ENCODE results near the gene PLEKHG4B.
"Not testable (repeated sequence)": the region's sequence is repeated elsewhere in the genome, so short reads cannot be mapped to it uniquely, and the experiment has no call there.

Gene PLEKHG4B

DNA sequence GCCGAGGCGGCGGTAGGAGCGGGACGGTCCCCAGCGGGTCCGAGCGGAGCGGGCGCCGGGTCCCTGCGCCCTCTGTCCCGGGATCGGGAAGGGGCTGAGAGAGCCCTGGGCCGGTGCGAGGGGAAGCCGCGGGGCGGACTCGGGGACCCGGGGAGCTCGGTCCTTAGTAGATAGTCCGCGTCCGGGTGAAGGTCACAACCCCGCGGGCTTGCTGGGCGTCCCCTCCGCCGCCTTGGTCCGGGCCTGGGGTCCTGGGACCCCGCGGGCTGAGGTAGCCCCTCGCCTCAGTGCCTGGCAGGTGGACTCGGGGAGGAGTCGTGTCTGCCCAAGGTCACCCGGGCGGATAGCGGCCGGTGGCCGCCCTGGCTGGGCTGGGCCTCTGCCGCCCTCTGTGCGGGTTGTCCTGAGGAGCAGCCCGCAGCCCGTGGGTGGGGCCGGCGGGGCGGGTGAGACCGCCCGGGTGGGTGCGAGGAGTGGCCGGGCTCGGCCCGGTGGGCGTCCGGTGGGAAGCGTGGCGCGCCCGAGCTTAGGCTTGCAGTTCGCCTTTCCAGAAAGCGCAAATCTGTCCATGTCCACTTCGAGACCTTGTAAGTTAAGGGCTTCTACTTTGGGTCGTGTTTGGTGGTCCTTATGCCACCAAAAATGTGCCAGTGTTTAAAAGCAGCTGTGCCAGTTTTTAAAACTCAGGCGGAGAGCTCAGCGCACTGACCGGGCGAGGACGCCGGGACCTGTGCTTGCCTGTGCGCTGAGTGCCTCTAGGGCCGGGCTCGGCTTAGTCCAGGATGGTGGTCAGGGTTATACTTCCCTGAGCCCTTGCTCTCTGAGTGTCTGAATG is 126.7 kb downstream of the PLEKHG4B start:
- Histone ChIP-seq H3K9ac (ENCODE audit: low read length) (peak overlapping the region; percentile 98), H3K36me3 (replicated peaks; ENCODE audit: insufficient read depth, low read length) (no peaks in the 10 kb centered on the region; the same call in 1 of the 2 replicates), H4K20me1 (ENCODE audit: insufficient read depth, low read length) (peaks cover 3% of the 10 kb centered on the region; the same call in 1 of the 2 replicates), H3K27me3 (replicated peaks; ENCODE audit: insufficient read depth, low read length) (no peaks in the 10 kb centered on the region), H3K4me3 (ENCODE audit: low read length) (peak overlapping the region; percentile 66), H3K27ac (ENCODE audit: low read length) (peak overlapping the region; percentile 76), H2AFZ (ENCODE audit: low read length) (no peak overlapping the region), H3K9me2 (replicated peaks; ENCODE audit: insufficient read depth, low read length) (no peaks in the 10 kb centered on the region), H3K4me1 (ENCODE audit: low read length) (peaks cover 13% of the 10 kb centered on the region), H3K9me3 (replicated peaks; ENCODE audit: insufficient read depth, low read length) (no peaks in the 10 kb centered on the region), H3K79me2 (ENCODE audit: low read length) (peaks cover 90% of the 10 kb centered on the region), H3K4me2 (ENCODE audit: low read depth, low read length) (peak overlapping the region; percentile 64), H3F3A (ENCODE audit: insufficient read depth, low read length) (peaks cover 41% of the 10 kb centered on the region)
- no peak for TF ChIP-seq EZH2phosphoT487 (IDR thresholded peaks at IDR 0.05; ENCODE audit: low read length)
- TF ChIP-seq, protein P1, sequence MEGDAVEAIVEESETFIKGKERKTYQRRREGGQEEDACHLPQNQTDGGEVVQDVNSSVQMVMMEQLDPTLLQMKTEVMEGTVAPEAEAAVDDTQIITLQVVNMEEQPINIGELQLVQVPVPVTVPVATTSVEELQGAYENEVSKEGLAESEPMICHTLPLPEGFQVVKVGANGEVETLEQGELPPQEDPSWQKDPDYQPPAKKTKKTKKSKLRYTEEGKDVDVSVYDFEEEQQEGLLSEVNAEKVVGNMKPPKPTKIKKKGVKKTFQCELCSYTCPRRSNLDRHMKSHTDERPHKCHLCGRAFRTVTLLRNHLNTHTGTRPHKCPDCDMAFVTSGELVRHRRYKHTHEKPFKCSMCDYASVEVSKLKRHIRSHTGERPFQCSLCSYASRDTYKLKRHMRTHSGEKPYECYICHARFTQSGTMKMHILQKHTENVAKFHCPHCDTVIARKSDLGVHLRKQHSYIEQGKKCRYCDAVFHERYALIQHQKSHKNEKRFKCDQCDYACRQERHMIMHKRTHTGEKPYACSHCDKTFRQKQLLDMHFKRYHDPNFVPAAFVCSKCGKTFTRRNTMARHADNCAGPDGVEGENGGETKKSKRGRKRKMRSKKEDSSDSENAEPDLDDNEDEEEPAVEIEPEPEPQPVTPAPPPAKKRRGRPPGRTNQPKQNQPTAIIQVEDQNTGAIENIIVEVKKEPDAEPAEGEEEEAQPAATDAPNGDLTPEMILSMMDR (IDR thresholded peaks at IDR 0.05; ENCODE audit: low read length), result no peak
- no peak for TF ChIP-seq EZH2 (optimal IDR thresholded peaks at IDR 0.05; ENCODE audit: low read depth, low read length)
- DNase-seq, result peak; percentile 48

DNA sequence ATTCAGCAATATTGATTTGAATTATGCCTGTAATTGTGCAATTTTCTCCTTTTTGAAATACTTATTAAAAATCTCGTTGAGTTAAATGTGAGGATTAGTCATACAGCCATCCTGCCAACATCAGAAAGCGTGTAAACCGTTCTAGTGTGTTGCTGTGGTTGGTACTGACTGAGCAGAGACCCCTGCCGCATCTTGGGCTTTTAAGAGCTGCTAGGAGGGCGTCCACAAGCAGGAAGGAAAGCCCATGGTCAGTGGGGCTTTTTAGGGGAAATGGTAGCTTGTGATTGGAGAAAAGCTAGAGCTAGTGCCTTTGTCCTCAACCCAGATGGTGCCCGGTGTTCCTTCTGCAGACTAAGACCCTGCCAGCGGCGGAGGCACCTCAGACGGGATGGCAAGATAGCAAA is 127.5 kb downstream of the PLEKHG4B start:
- H3K4me3 ChIP-seq (ENCODE audit: low read length), result peak overlapping the region; percentile 66
- no peaks in the 10 kb centered on the region for H3K27me3 ChIP-seq (replicated peaks; ENCODE audit: insufficient read depth, low read length)
- peak overlapping the region; percentile 64 for H3K4me2 ChIP-seq (ENCODE audit: low read depth, low read length)
- peaks cover 21% of the 10 kb centered on the region for H3K4me1 ChIP-seq (ENCODE audit: low read length)
- peaks cover 4% of the 10 kb centered on the region for H3K36me3 ChIP-seq (replicated peaks; ENCODE audit: insufficient read depth, low read length)
- H3F3A ChIP-seq (ENCODE audit: insufficient read depth, low read length), result peaks cover 43% of the 10 kb centered on the region
- TF ChIP-seq EZH2phosphoT487 (IDR thresholded peaks at IDR 0.05; ENCODE audit: low read length), result no peak
- TF ChIP-seq, protein P1 (IDR thresholded peaks at IDR 0.05; ENCODE audit: low read length), result no peak
- no peak for TF ChIP-seq EZH2 (optimal IDR thresholded peaks at IDR 0.05; ENCODE audit: low read depth, low read length)
- no peak overlapping the region for H2AFZ ChIP-seq (ENCODE audit: low read length)
- H3K79me2 ChIP-seq (ENCODE audit: low read length), result peaks cover 90% of the 10 kb centered on the region
- H4K20me1 ChIP-seq (ENCODE audit: insufficient read depth, low read length), result peaks cover 3% of the 10 kb centered on the region; the same call in 1 of the 2 replicates
- H3K27ac ChIP-seq (ENCODE audit: low read length), result peak overlapping the region; percentile 76
- no peaks in the 10 kb centered on the region for H3K9me3 ChIP-seq (replicated peaks; ENCODE audit: insufficient read depth, low read length)
- DNase-seq, result peak; percentile 49
- H3K9me2 ChIP-seq (replicated peaks; ENCODE audit: insufficient read depth, low read length), result no peaks in the 10 kb centered on the region
- H3K9ac ChIP-seq (ENCODE audit: low read length), result peak overlapping the region; percentile 98

DNA sequence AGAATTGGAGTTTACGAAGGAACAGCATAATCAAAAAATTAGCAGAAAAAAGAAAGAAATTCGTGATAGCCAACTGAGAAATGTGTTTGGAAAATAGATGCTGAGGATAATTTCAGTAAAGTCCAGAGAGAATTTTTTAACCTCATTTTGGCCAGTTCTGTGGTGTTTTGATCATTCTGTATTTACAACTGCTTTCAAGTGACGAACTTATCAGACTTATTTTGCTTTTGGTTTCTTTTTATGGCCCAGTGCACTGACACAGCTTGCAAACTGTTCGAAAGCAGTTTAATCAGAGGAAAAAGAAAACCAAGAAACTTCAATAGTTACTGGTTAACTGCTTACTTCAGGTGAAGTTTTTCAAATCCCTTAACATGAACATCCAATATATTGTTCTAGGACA is 128.0 kb downstream of the PLEKHG4B start:
- Histone ChIP-seq H3K36me3 (replicated peaks; ENCODE audit: insufficient read depth, low read length) (peaks cover 9% of the 10 kb centered on the region), H3K79me2 (ENCODE audit: low read length) (peaks cover 92% of the 10 kb centered on the region), H3K9me3 (replicated peaks; ENCODE audit: insufficient read depth, low read length) (no peaks in the 10 kb centered on the region), H3K9me2 (replicated peaks; ENCODE audit: insufficient read depth, low read length) (no peaks in the 10 kb centered on the region), H3F3A (ENCODE audit: insufficient read depth, low read length) (peaks cover 43% of the 10 kb centered on the region), H2AFZ (ENCODE audit: low read length) (no peak overlapping the region), H3K9ac (ENCODE audit: low read length) (peak overlapping the region; percentile 98), H3K4me1 (ENCODE audit: low read length) (peaks cover 24% of the 10 kb centered on the region), H3K4me2 (ENCODE audit: low read depth, low read length) (peak overlapping the region; percentile 64), H3K4me3 (ENCODE audit: low read length) (peak overlapping the region; percentile 66), H4K20me1 (ENCODE audit: insufficient read depth, low read length) (peaks cover 3% of the 10 kb centered on the region; the same call in 1 of the 2 replicates), H3K27me3 (replicated peaks; ENCODE audit: insufficient read depth, low read length) (no peaks in the 10 kb centered on the region), H3K27ac (ENCODE audit: low read length) (peak overlapping the region; percentile 76)
- TF ChIP-seq EZH2 (optimal IDR thresholded peaks at IDR 0.05; ENCODE audit: low read depth, low read length) (no peak), EZH2phosphoT487 (IDR thresholded peaks at IDR 0.05; ENCODE audit: low read length) (no peak)
- peak; percentile 86 for DNase-seq

DNA sequence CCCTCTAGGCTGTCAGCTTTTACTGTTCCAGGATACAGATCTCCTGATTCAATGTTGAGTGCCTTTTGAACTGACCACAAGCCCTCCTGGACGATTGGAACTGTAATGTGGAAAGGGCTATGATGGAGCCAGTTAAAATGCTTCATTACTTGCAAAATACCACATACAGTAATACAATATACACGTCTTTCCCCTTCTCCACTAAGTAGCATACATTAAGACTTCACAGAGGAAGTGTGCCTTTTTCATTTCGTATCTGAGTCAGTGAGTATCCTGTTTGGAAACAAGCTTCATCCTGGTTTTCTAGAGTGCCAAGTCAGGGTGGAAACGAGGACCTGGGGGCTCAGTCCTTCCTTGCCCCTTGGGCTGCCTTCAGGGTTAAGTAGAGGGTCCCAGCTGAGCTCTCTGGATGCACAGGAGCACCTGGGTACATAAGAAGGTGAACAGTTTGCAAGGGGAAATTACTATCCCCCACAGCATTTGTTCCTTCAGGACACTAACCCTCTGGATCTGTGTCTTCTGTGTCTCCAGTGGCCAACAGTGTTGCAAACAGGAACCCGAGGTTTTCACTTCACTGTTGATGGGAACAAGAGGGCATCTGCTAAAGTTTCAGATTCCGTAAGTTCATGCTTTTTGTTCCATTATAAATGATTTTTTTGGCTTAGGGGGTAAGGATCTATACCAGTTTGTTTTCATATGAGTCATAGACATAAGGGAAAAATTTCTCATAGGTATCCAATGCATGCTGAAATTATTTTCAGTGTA is 131.2 kb downstream of the PLEKHG4B start:
- H3K9ac ChIP-seq (ENCODE audit: low read length), result peak overlapping the region; percentile 63
- not testable (repeated sequence) for H3K9me2 ChIP-seq (replicated peaks; ENCODE audit: insufficient read depth, low read length); H2AFZ ChIP-seq (ENCODE audit: low read length); H3K27me3 ChIP-seq (replicated peaks; ENCODE audit: insufficient read depth, low read length); H4K20me1 ChIP-seq (ENCODE audit: insufficient read depth, low read length); DNase-seq; H3K9me3 ChIP-seq (replicated peaks; ENCODE audit: insufficient read depth, low read length)
- H3K36me3 ChIP-seq (replicated peaks; ENCODE audit: insufficient read depth, low read length), result peaks cover 18% of the 10 kb centered on the region
- H3F3A ChIP-seq (ENCODE audit: insufficient read depth, low read length), result peaks cover 43% of the 10 kb centered on the region
- H3K79me2 ChIP-seq (ENCODE audit: low read length), result peaks cover 97% of the 10 kb centered on the region
- peak overlapping the region; percentile 46 for H3K4me3 ChIP-seq (ENCODE audit: low read length)
- H3K4me1 ChIP-seq (ENCODE audit: low read length), result peaks cover 24% of the 10 kb centered on the region
- peak overlapping the region; percentile 96 for H3K4me2 ChIP-seq (ENCODE audit: low read depth, low read length)
- peak overlapping the region; percentile 76 for H3K27ac ChIP-seq (ENCODE audit: low read length)

Measured in MM.1S (cell line).